ENCODE measurements around the gene WDR19. TPM values are rescaled to one million over a fixed set of nuclear protein-coding genes. Genes with fewer than 3 reads are reported as not detected.

Gene WDR19
- total RNA-seq: 17.4 and 24.4 TPM in 2 replicates

GRCh38 chr4:39181905-39182638, at the start of gene WDR19:
WDR19 (plus strand) TSS chr4:39182529; CDS start chr4:39182558, 29 bp downstream.

Other genes with a start within 250 kb of the WDR19 start
- gene TMEM156, start 150.1 kb upstream of the WDR19 start, total RNA-seq: 2.2 and 14.4 TPM in 2 replicates
- 75.9 and 166 TPM in 2 replicates for gene KLHL5, start 120.3 kb upstream of the WDR19 start, total RNA-seq
- gene RFC1, start 183.8 kb downstream of the WDR19 start, total RNA-seq: 43.5 and 57.1 TPM in 2 replicates
- gene KLB, start 224.4 kb downstream of the WDR19 start, total RNA-seq: under 0.01 TPM in 1 of 2 replicates, not detected in the other